Aorta (tissue), 5 donors: Measurements from ENCODE around the gene AKR1B15. TPM values are rescaled to one million over a fixed set of nuclear protein-coding genes. Genes with fewer than 3 reads are reported as not detected.

Experiments used
- ATAC-seq: fragments of 200-7000 bp; cut with Tn5 transposase; one replicate; pipeline ENCODE4 v1.9.1; 2022; ENCODE audit warnings: moderate library complexity; ENCODE audit not compliant: low FRiP score
- DNase-seq, 2 donors: peaks; one replicate each; pipeline ENCODE4 v3.0.0-alpha.2; 2020
- H3K27ac ChIP-seq, 2 donors: one replicate each; pipeline ENCODE4 v1.5.1; 2013; ENCODE audit warnings: low read length in 2 of 2, mild to moderate bottlenecking in 2 of 2, moderate library complexity in 2 of 2, control low read depth in 1 of 2, inconsistent platforms in 1 of 2, low read depth in 1 of 2
- H3K27me3 ChIP-seq, 2 donors: one replicate each; pipeline ENCODE4 v1.6.1; 2013; ENCODE audit warnings: control low read depth in 1 of 2, low read length in 1 of 2, mild to moderate bottlenecking in 1 of 2, moderate library complexity in 1 of 2; ENCODE audit not compliant: insufficient read depth in 2 of 2, control insufficient read depth in 1 of 2
- H3K36me3 ChIP-seq, 2 donors: one replicate each; pipeline ENCODE4 v1.6.1; 2013; ENCODE audit warnings: control low read depth in 1 of 2, low read length in 1 of 2, mild to moderate bottlenecking in 1 of 2; ENCODE audit not compliant: insufficient read depth in 2 of 2, control insufficient read depth in 1 of 2
- H3K4me1 ChIP-seq, 2 donors: one replicate each; pipeline ENCODE4 v1.6.1; 2013; ENCODE audit warnings: low read length in 2 of 2, control low read depth in 1 of 2, mild to moderate bottlenecking in 1 of 2, moderate library complexity in 1 of 2; ENCODE audit not compliant: insufficient read depth in 2 of 2, control insufficient read depth in 1 of 2
- H3K4me3 ChIP-seq, 2 donors: one replicate each; pipeline ENCODE4 v1.5.1; 2013; ENCODE audit warnings: low read length in 2 of 2, control low read depth in 1 of 2, mild to moderate bottlenecking in 1 of 2
- H3K9me3 ChIP-seq: one replicate; pipeline ENCODE4 v1.6.1; 2013; ENCODE audit warnings: mild to moderate bottlenecking, low read length; ENCODE audit not compliant: control insufficient read depth
- WGBS, 2 donors: extraction: QIAGEN DNeasy Blood & Tissue Kit; methylation state at CpG; one replicate each; pipeline ENCODE4 v1.1.7; 2013; 5-methylcytosine and 5-hydroxymethylcytosine counted together
- intact Hi-C, 2 donors: fragments of 100-400 bp; cut with DNase I; formaldehyde crosslinking; loops; one replicate each; pipeline versions ENCODE4 v1.14.2 to v1.15.0; 2022
- long read RNA-seq, 2 donors: library from polyadenylated mRNA; unstranded; transcript quantifications; one replicate each; pipeline ENCODE4 v2.0.0, GENCODE V29; 2020 to 2021
- polyA plus RNA-seq, 2 donors: library from polyadenylated mRNA; stranded (reverse); fragments of 200-250 nt; gene quantifications; one replicate each; pipeline ENCODE4 v1.2.3, GENCODE V29; 2013
- total RNA-seq, 2 donors: library from RNA; stranded (reverse); fragmentation: NEBNext Ultra II Directional; extraction: Animal tissue kit (Norgen Biotek cat#: 25700); gene quantifications; one replicate each; pipeline ENCODE4 v1.2.1, GENCODE V29; 2021
- donor health status: healthy with polysubstance abuse.
- donor health status: Bipolar disorder and iron deficiency.
- donor health status: DM: no; HTN: no; CAD: no.
- donor health status: DM: no; HTN: no; CAD: no.
- donor health status: DM: yes; HTN: yes; CAD: no.

The AKR1B15 gene
- total RNA-seq (under 1 TPM in 1 of 2 donors, not detected in 1; 0.33 TPM), polyA plus RNA-seq (not detected)
- long read RNA-seq, donor 1, partial matches to known transcripts, result 0 of 1 reads
- long read RNA-seq, donor 1, other reads (novel, unspliced or antisense), result 1 of 1 reads
- long read RNA-seq, donor 2, result 0 reads

GRCh38 chr7:134548877-134549276, at the start of gene AKR1B15:
AKR1B15 (plus strand) TSS chr7:134549110; CDS start chr7:134564620, 15,510 bp downstream.
- DNase-seq, result no peak
- Histone ChIP-seq H3K9me3 (no peaks in the 10 kb centered on the region), H3K27me3 (no peaks in the 10 kb centered on the region), H3K27ac (no peak within 1 kb of the TSS), H3K4me3 (no peak within 1 kb of the TSS), H3K4me1 (no peaks in the 10 kb centered on the region), H3K36me3 (no peaks in the 10 kb centered on the region)
- ATAC-seq, result peak; percentile 42
- 85 to 89% methylated on average over 14 of the region's 14 CpGs for WGBS, 2 donors
- intact Hi-C loops, result loop anchor here in 1 of 2 donors (5.0 kb wide), 1 partner anchor 117 kb away; no protein-coding TSS in a partner anchor

GRCh38 chr7:134500406-134500805, 48.5 kb upstream of the AKR1B15 start:
- intact Hi-C loops, result no loop called here
- Histone ChIP-seq H3K27ac (no peak overlapping the region), H3K4me1 (no peaks in the 10 kb centered on the region)

GRCh38 chr7:134500982-134501381, 47.9 kb upstream of the AKR1B15 start:
- no peaks in the 10 kb centered on the region for H3K27me3 ChIP-seq
- 65 to 69% methylated on average over 5 of the region's 5 CpGs for WGBS, 2 donors
- H3K4me3 ChIP-seq, result no peak overlapping the region
- H3K4me1 ChIP-seq, result no peaks in the 10 kb centered on the region
- no peak overlapping the region for H3K27ac ChIP-seq
- no peaks in the 10 kb centered on the region for H3K36me3 ChIP-seq
- H3K9me3 ChIP-seq, result no peaks in the 10 kb centered on the region
- no peak for ATAC-seq
- no peak for DNase-seq
- intact Hi-C loops, result no loop called here

More at GRCh38 chr7:134500406-134500805, 48.5 kb upstream of the AKR1B15 start:
- DNase-seq, result no peak
- H3K36me3 ChIP-seq, result no peaks in the 10 kb centered on the region
- no peak overlapping the region for H3K4me3 ChIP-seq
- no peak for ATAC-seq
- 64 to 72% methylated on average over 2 of the region's 2 CpGs for WGBS, 2 donors
- H3K9me3 ChIP-seq, result no peaks in the 10 kb centered on the region
- no peaks in the 10 kb centered on the region for H3K27me3 ChIP-seq

DNA sequence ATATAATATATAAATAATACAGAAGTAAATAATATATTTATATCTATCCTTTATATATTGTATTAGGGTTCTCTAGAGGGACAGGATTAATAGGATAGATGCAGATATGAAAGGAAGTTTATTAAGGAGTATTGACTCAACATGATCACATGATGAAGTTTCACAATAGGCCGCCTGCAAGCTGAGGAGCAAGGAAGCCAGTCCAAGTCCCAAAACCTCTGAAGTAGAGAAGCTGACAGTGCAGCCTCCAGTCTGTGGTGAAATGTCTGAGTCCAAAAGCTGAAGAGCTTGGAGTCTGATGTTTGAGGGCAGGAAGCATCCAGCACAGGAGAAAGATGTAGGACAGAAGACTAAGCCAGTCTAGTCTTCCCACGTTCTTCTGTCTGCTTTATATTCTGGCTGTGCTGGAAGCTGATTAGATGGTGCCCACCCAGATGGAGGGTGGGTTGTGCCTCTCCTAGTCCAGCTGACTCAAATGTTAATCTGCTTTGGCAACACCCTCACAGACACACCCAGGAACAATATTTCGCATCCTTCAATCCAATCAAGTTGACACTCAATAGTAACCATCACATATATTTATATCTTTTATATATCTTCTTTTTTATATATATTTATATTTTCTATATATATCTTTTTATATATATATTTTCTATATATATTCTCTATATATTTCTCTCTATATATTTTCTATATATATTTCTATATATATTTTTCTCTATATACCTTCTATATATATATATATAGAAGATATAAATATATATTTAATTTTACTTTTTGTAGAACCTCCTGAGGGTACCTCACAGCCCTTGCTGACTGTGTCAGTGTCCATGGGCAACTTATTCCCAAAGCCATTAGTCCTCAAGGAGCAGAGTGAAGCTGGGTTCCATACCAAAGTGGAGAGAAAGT, 46.2 kb upstream of the AKR1B15 start:
- Histone ChIP-seq H3K4me3 (no peak overlapping the region), H3K27ac (no peak overlapping the region), H3K27me3 (no peaks in the 10 kb centered on the region), H3K36me3 (no peaks in the 10 kb centered on the region), H3K9me3 (no peaks in the 10 kb centered on the region), H3K4me1 (no peaks in the 10 kb centered on the region)
- intact Hi-C loops, result no loop called here
- DNase-seq (peak in 1 of 2 donors; percentile 73), ATAC-seq (peak; percentile 65)
- 78 to 86% methylated on average over 3 of the region's 3 CpGs for WGBS, 2 donors

DNA sequence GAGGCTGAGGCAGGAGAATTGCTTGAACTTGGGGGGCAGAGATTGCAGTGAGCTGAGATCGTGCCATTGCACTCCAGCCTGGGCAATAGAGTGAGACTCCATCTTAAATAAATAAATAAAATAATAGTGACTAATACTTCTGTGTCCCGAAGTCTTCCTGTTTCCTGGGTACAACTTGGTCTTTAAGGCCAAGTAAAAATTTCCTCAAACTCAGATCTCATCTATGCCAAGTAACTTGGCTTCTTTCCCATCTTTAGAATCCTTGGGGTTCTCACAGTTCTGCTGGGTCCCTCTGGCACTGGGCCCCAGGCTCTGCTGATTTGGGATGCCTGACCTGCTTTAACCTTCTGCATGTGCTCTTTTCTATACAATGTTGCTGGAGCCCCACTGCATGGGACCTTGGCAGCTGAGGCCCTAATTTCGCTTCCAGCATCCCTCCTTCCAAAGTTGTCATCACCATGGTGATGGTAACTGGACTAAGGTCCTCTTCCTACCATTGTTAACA, 44.2 kb upstream of the AKR1B15 start:
- Histone ChIP-seq H3K4me1 (no peaks in the 10 kb centered on the region), H3K27ac (no peak overlapping the region), H3K27me3 (no peaks in the 10 kb centered on the region), H3K36me3 (no peaks in the 10 kb centered on the region), H3K4me3 (no peak overlapping the region), H3K9me3 (no peaks in the 10 kb centered on the region)
- 32 to 33% methylated on average over 3 of the region's 3 CpGs for WGBS, 2 donors
- intact Hi-C loops, result no loop called here
- ATAC-seq (no peak), DNase-seq (no peak)

GRCh38 chr7:134505856-134506255, 43.1 kb upstream of the AKR1B15 start:
- no peak overlapping the region for H3K4me3 ChIP-seq
- intact Hi-C loops, result no loop called here
- no peaks in the 10 kb centered on the region for H3K9me3 ChIP-seq
- no peaks in the 10 kb centered on the region for H3K36me3 ChIP-seq
- WGBS, 2 donors, result 86 to 87% methylated on average over 4 of the region's 4 CpGs
- no peak for ATAC-seq
- H3K4me1 ChIP-seq, result no peaks in the 10 kb centered on the region
- H3K27me3 ChIP-seq, result no peaks in the 10 kb centered on the region
- H3K27ac ChIP-seq, result no peak overlapping the region
- no peak for DNase-seq

- WGBS, 2 donors, result 86 to 92% methylated on average over 1 of the region's 1 CpG
- no peak overlapping the region for H3K4me3 ChIP-seq
- ATAC-seq, result no peak
- H3K36me3 ChIP-seq, result no peaks in the 10 kb centered on the region
- no peak for DNase-seq
- no peaks in the 10 kb centered on the region for H3K9me3 ChIP-seq
- H3K27ac ChIP-seq, result no peak overlapping the region
- no peaks in the 10 kb centered on the region for H3K27me3 ChIP-seq
- H3K4me1 ChIP-seq, result no peaks in the 10 kb centered on the region
- intact Hi-C loops, result no loop called here
These were observed 39.9 kb upstream of the AKR1B15 start for GRCh38 chr7:134509010-134509409.

DNA sequence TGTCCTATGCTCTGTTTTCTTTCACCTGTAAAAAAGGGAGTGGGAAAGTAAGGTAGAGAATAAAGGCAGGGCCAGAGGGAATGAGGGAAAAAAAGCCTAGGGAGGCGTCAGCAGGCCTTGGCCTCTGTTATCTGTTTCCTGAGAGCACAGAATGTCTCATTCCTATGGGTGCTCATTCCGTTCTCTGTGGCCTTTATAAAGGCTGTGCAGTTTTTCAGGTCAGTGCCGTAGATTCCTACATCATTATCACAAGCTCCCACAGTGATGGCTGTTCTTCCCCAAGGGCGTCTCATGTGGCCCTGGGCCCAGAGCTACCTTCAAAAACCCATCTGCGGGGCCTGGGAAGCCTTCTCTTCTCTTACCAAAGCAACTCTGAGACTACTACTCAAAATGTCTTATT, 38.3 kb upstream of the AKR1B15 start:
- Histone ChIP-seq H3K27ac (no peak overlapping the region), H3K9me3 (no peaks in the 10 kb centered on the region), H3K4me3 (no peak overlapping the region), H3K36me3 (no peaks in the 10 kb centered on the region), H3K4me1 (peaks cover 0 to 4% of the 10 kb centered on the region in 2 donors), H3K27me3 (no peaks in the 10 kb centered on the region)
- intact Hi-C loops, result loop anchor here in 1 of 2 donors (5.0 kb wide), 1 partner anchor 97 kb away; no protein-coding TSS in a partner anchor
- no peak for DNase-seq
- 70 to 79% methylated on average over 5 of the region's 5 CpGs for WGBS, 2 donors
- no peak for ATAC-seq
